ENCODE data around the gene YY1.

Gene YY1

GRCh38 chr14:100199240-100199860 is 39.6 kb upstream of the YY1 start:
- Histone ChIP-seq H3F3A (ENCODE audit: control insufficient read depth, insufficient read depth) (no peaks in the 10 kb centered on the region), H3K4me1 (ENCODE audit: control insufficient read depth, low read length) (no peaks in the 10 kb centered on the region), H4K20me1 (ENCODE audit: control insufficient read depth, insufficient read depth, low read depth, low read length) (no peaks in the 10 kb centered on the region), H3K9me3 (ENCODE audit: control insufficient read depth, insufficient read depth, low read length) (no peaks in the 10 kb centered on the region), H3K27me3 (ENCODE audit: control insufficient read depth, low read length) (peaks cover 9% of the 10 kb centered on the region), H3K36me3 (ENCODE audit: control insufficient read depth, low read length) (no peaks in the 10 kb centered on the region), H3K4me3 (ENCODE audit: low read length) (no peak overlapping the region), H3K79me2 (ENCODE audit: control insufficient read depth, low read length) (no peaks in the 10 kb centered on the region), H3K4me2 (ENCODE audit: low read length) (no peak overlapping the region), H3K27ac (ENCODE audit: low read depth, low read length) (no peak overlapping the region), H3K9me2 (replicated peaks; ENCODE audit: control insufficient read depth, low read length) (no peaks in the 10 kb centered on the region)
- TF ChIP-seq EZH2phosphoT487 (IDR thresholded peaks at IDR 0.05; ENCODE audit: borderline replicate concordance, low read length) (no peak), CTCF (IDR thresholded peaks at IDR 0.05; ENCODE audit: low read depth, low read length, poor library complexity, severe bottlenecking) (no peak)

- Histone ChIP-seq H4K20me1 (ENCODE audit: control insufficient read depth, insufficient read depth, low read depth, low read length) (no peaks in the 10 kb centered on the region), H3K4me1 (ENCODE audit: control insufficient read depth, low read length) (no peaks in the 10 kb centered on the region)
These were observed 38.6 kb upstream of the YY1 start for GRCh38 chr14:100200311-100200710.

GRCh38 chr14:100201701-100202100 is 37.2 kb upstream of the YY1 start:
- no peaks in the 10 kb centered on the region for H3F3A ChIP-seq (ENCODE audit: control insufficient read depth, insufficient read depth)
- no peaks in the 10 kb centered on the region for H3K36me3 ChIP-seq (ENCODE audit: control insufficient read depth, low read length)
- H3K9me2 ChIP-seq (replicated peaks; ENCODE audit: control insufficient read depth, low read length): no peaks in the 10 kb centered on the region
- no peak overlapping the region for H3K4me3 ChIP-seq (ENCODE audit: low read length)
- no peak overlapping the region for H3K27ac ChIP-seq (ENCODE audit: low read depth, low read length)
- no peaks in the 10 kb centered on the region for H3K79me2 ChIP-seq (ENCODE audit: control insufficient read depth, low read length)
- TF ChIP-seq EZH2phosphoT487 (IDR thresholded peaks at IDR 0.05; ENCODE audit: borderline replicate concordance, low read length) (no peak), CTCF (IDR thresholded peaks at IDR 0.05; ENCODE audit: low read depth, low read length, poor library complexity, severe bottlenecking) (no peak)
- H3K4me1 ChIP-seq (ENCODE audit: control insufficient read depth, low read length): no peaks in the 10 kb centered on the region
- no peaks in the 10 kb centered on the region for H4K20me1 ChIP-seq (ENCODE audit: control insufficient read depth, insufficient read depth, low read depth, low read length)
- H3K9me3 ChIP-seq (ENCODE audit: control insufficient read depth, insufficient read depth, low read length): no peaks in the 10 kb centered on the region
- peaks cover 9% of the 10 kb centered on the region for H3K27me3 ChIP-seq (ENCODE audit: control insufficient read depth, low read length)
- H3K4me2 ChIP-seq (ENCODE audit: low read length): no peak overlapping the region

More at GRCh38 chr14:100200311-100200710, 38.6 kb upstream of the YY1 start:
- no peaks in the 10 kb centered on the region for H3F3A ChIP-seq (ENCODE audit: control insufficient read depth, insufficient read depth)
- H3K27ac ChIP-seq (ENCODE audit: low read depth, low read length): no peak overlapping the region
- no peaks in the 10 kb centered on the region for H3K9me2 ChIP-seq (replicated peaks; ENCODE audit: control insufficient read depth, low read length)
- H3K79me2 ChIP-seq (ENCODE audit: control insufficient read depth, low read length): no peaks in the 10 kb centered on the region
- H3K36me3 ChIP-seq (ENCODE audit: control insufficient read depth, low read length): no peaks in the 10 kb centered on the region
- TF ChIP-seq EZH2phosphoT487 (IDR thresholded peaks at IDR 0.05; ENCODE audit: borderline replicate concordance, low read length): no peak
- no peak for TF ChIP-seq CTCF (IDR thresholded peaks at IDR 0.05; ENCODE audit: low read depth, low read length, poor library complexity, severe bottlenecking)
- peaks cover 9% of the 10 kb centered on the region for H3K27me3 ChIP-seq (ENCODE audit: control insufficient read depth, low read length)
- H3K4me2 ChIP-seq (ENCODE audit: low read length): no peak overlapping the region
- no peak overlapping the region for H3K4me3 ChIP-seq (ENCODE audit: low read length)
- H3K9me3 ChIP-seq (ENCODE audit: control insufficient read depth, insufficient read depth, low read length): no peaks in the 10 kb centered on the region

All from DOHH2 (cell line).